Mesenchymal stem cell (in vitro differentiated cells and primary cell): Measurements from ENCODE around the gene MIPEP.

Source experiments
- DNase-seq: peaks from one replicate; pipeline ENCODE4 v3.0.0-alpha.2; 2013
- H2AFZ ChIP-seq: one replicate; pipeline ENCODE4 v1.6.1; 2013; ENCODE audit warnings: low read depth, mild to moderate bottlenecking, control low read depth, inconsistent platforms, low read length, moderate library complexity
- H2AK5ac ChIP-seq: 2 replicates; pipeline ENCODE4 v1.6.1; 2013; ENCODE audit warnings: low read length, moderate library complexity, mild to moderate bottlenecking, inconsistent platforms; ENCODE audit not compliant: severe bottlenecking
- H2BK120ac ChIP-seq: one replicate; pipeline ENCODE4 v1.6.1; 2013; ENCODE audit warnings: low read depth, mild to moderate bottlenecking, inconsistent platforms, low read length, moderate library complexity
- H2BK12ac ChIP-seq, 2 experiments: one replicate each; pipeline ENCODE4 v1.6.1; 2013; ENCODE audit warnings: inconsistent platforms in 2 of 2, low read length in 2 of 2, mild to moderate bottlenecking in 2 of 2, moderate library complexity in 2 of 2, control low read depth in 1 of 2
- H2BK15ac ChIP-seq: one replicate; pipeline ENCODE4 v1.6.1; 2013; ENCODE audit warnings: mild to moderate bottlenecking, low read depth, inconsistent platforms; ENCODE audit not compliant: poor library complexity, severe bottlenecking
- H2BK5ac ChIP-seq: 2 replicates; pipeline ENCODE4 v1.6.1; 2013; ENCODE audit warnings: low read depth, mild to moderate bottlenecking, low read length, control low read depth, inconsistent platforms; ENCODE audit not compliant: poor library complexity, severe bottlenecking
- H3K14ac ChIP-seq, 2 experiments: one replicate each; pipeline ENCODE4 v1.6.1; 2013; ENCODE audit warnings: inconsistent platforms in 2 of 2, low read length in 2 of 2, control low read depth in 1 of 2, mild to moderate bottlenecking in 1 of 2, moderate library complexity in 1 of 2
- H3K18ac ChIP-seq, 2 experiments: one replicate each; pipeline ENCODE4 v1.6.1; 2013; ENCODE audit warnings: inconsistent platforms in 2 of 2, low read length in 2 of 2, control low read depth in 1 of 2, low read depth in 1 of 2, mild to moderate bottlenecking in 1 of 2
- H3K23ac ChIP-seq, 2 experiments: one replicate each; pipeline ENCODE4 v1.6.1; 2013; ENCODE audit warnings: inconsistent platforms in 2 of 2, low read length in 2 of 2, mild to moderate bottlenecking in 2 of 2, moderate library complexity in 2 of 2, control low read depth in 1 of 2
- H3K27ac ChIP-seq: 2 replicates; pipeline ENCODE4 v1.5.1; 2013; ENCODE audit warnings: mild to moderate bottlenecking, moderate library complexity, low read length, control low read depth, inconsistent platforms; ENCODE audit not compliant: poor library complexity, severe bottlenecking
- H3K27me3 ChIP-seq, 2 experiments: 2 replicates each; pipeline versions ENCODE4 v1.6.1 to v1.7.0; 2013; ENCODE audit warnings: low read length in 2 of 2, mild to moderate bottlenecking in 2 of 2, moderate library complexity in 2 of 2, control low read depth in 1 of 2, inconsistent platforms in 1 of 2; ENCODE audit not compliant: control insufficient read depth in 1 of 2, insufficient read depth in 1 of 2
- H3K36me3 ChIP-seq, 2 experiments: 2 replicates each; pipeline versions ENCODE4 v1.6.1 to v1.7.0; 2013; ENCODE audit warnings: low read length in 2 of 2, control low read depth in 1 of 2, inconsistent platforms in 1 of 2, low read depth in 1 of 2, mild to moderate bottlenecking in 1 of 2; ENCODE audit not compliant: insufficient read depth in 2 of 2, control insufficient read depth in 1 of 2
- H3K4ac ChIP-seq, 2 experiments: one replicate each; pipeline ENCODE4 v1.6.1; 2013; ENCODE audit warnings: inconsistent platforms in 2 of 2, low read length in 2 of 2, mild to moderate bottlenecking in 2 of 2, moderate library complexity in 2 of 2, control low read depth in 1 of 2, low read depth in 1 of 2
- H3K4me1 ChIP-seq: 2 replicates; pipeline ENCODE4 v1.6.1; 2013; ENCODE audit warnings: low read depth, low read length, control low read depth; ENCODE audit not compliant: control insufficient read depth, insufficient read depth
- H3K4me2 ChIP-seq: 2 replicates; pipeline ENCODE4 v1.6.1; 2013; ENCODE audit warnings: low read length, mild to moderate bottlenecking, inconsistent platforms; ENCODE audit not compliant: poor library complexity, severe bottlenecking
- H3K4me3 ChIP-seq, 2 experiments: 2 replicates each; pipeline versions ENCODE4 v1.5.1 to v1.7.0; 2013; ENCODE audit warnings: low read length in 2 of 2, mild to moderate bottlenecking in 2 of 2, control low read depth in 1 of 2, low read depth in 1 of 2; ENCODE audit not compliant: insufficient read depth in 1 of 2
- H3K79me1 ChIP-seq: replicated peaks from 2 replicates; pipeline ENCODE4 v1.6.1; 2013; ENCODE audit warnings: mild to moderate bottlenecking, control low read depth, low read length, inconsistent platforms; ENCODE audit not compliant: poor library complexity, severe bottlenecking
- H3K9ac ChIP-seq: 2 replicates; pipeline ENCODE4 v1.7.0; 2013; ENCODE audit warnings: mild to moderate bottlenecking, low read length, moderate library complexity
- H3K9me3 ChIP-seq: 2 replicates; pipeline ENCODE4 v1.7.0; 2013; ENCODE audit warnings: mild to moderate bottlenecking, low read length; ENCODE audit not compliant: control insufficient read depth
- H4K8ac ChIP-seq: one replicate; pipeline ENCODE4 v1.6.1; 2013; ENCODE audit warnings: inconsistent platforms, mild to moderate bottlenecking, low read length, moderate library complexity
- H4K91ac ChIP-seq: one replicate; pipeline ENCODE4 v1.6.1; 2013; ENCODE audit warnings: mild to moderate bottlenecking, low read length, inconsistent platforms
- WGBS: methylation state at CpG from one replicate; pipeline ENCODE4 v1.1.7; 2013; ENCODE audit warnings: mixed read lengths; 5-methylcytosine and 5-hydroxymethylcytosine counted together

The MIPEP gene

DNA sequence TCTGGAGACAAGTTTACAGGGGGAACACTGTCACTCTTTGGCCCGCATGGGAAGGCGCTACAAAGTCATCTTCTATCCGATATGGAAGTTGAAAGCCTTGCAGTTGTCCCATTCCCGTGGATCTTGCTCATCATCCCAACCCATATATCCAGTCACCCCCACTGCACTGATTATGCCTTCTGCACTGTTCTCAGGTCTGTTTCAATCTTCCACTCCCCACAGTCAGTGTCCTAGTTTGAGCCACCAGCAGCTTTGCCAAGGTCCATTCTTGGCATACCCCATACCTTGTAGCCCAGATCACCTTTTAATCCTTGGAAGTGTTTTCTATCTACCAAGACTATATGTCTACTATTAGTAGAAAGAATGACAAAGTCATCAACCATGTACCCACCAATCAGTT is 88.1 kb downstream of the MIPEP start:
- WGBS = 97% methylated on average over 4 of the region's 4 CpGs
- Histone ChIP-seq H4K8ac (no peak overlapping the region), H3K4ac (no peak overlapping the region), H2BK5ac (no peak overlapping the region), H3K4me2 (no peak overlapping the region), H2AFZ (no peak overlapping the region), H2BK15ac (peak overlapping the region; percentile 93), H3K9ac (no peak overlapping the region), H3K4me3 (no peak overlapping the region), H3K23ac (no peak overlapping the region), H3K4me1 (peaks cover 4% of the 10 kb centered on the region), H3K36me3 (peaks cover 0 to 20% of the 10 kb centered on the region in 2 experiments), H2BK120ac (no peak overlapping the region), H3K14ac (no peak overlapping the region), H3K27ac (no peak overlapping the region), H3K18ac (no peak overlapping the region), H2AK5ac (peak overlapping the region; percentile 40), H2BK12ac (peak overlapping the region in 1 of 2 experiments; percentile 28), H3K27me3 (no peaks in the 10 kb centered on the region), H4K91ac (no peak overlapping the region), H3K79me1 (no peaks in the 10 kb centered on the region), H3K9me3 (no peaks in the 10 kb centered on the region)
- DNase-seq = no peak

- no peak overlapping the region for H4K91ac ChIP-seq
- H3K4ac ChIP-seq = no peak overlapping the region
- no CpG with 5 or more reads among the region's 1 CpG for WGBS
- H3K9ac ChIP-seq = no peak overlapping the region
- H3K36me3 ChIP-seq = peaks cover 0 to 10% of the 10 kb centered on the region in 2 experiments
- no peak overlapping the region for H4K8ac ChIP-seq
- peak overlapping the region; percentile 57 for H2BK5ac ChIP-seq
- no peak overlapping the region for H2BK12ac ChIP-seq
- H2BK15ac ChIP-seq = no peak overlapping the region
- H3K79me1 ChIP-seq = no peaks in the 10 kb centered on the region
- H2BK120ac ChIP-seq = no peak overlapping the region
- no peak overlapping the region for H3K4me3 ChIP-seq
- no peaks in the 10 kb centered on the region for H3K9me3 ChIP-seq
- H3K27ac ChIP-seq = peak overlapping the region; percentile 75
- no peak overlapping the region for H2AFZ ChIP-seq
- no peak overlapping the region for H3K4me2 ChIP-seq
- no peaks in the 10 kb centered on the region for H3K27me3 ChIP-seq
- H3K18ac ChIP-seq = no peak overlapping the region
- no peak overlapping the region for H2AK5ac ChIP-seq
- DNase-seq = peak; percentile 29
- no peak overlapping the region for H3K23ac ChIP-seq
- peaks cover 6% of the 10 kb centered on the region for H3K4me1 ChIP-seq
- no peak overlapping the region for H3K14ac ChIP-seq
These were observed 89.3 kb downstream of the MIPEP start for GRCh38 chr13:23799945-23800344.

DNA sequence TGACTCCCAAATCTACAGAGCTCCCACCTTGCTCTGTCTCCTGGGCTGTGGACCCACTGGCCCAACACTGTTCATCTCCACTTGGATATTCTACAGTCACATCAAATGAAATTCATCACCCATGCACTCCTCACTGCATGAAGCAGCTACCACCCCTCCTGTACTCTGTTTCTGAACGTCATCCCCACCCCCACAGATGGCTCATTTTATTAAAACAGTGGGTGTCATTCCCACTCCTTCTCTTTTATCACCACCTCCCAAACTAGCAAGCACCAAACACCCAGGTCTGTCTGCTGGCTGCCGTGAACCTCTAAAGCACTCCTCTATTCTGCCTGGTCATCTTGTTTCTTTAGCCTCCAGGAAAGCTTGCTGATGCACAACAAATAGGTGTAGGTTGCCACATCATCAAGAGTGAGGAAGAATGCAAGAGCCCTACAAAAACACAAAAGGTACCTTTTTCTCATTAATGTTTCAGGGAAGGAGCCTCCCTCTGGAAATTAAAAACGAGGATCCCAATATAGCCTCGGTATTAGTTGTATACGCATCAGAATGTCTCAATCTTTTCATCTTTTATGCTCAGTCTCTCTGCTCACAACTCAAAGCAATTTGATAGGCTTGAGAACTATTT is 91.8 kb downstream of the MIPEP start:
- H3K27me3 ChIP-seq = no peaks in the 10 kb centered on the region
- WGBS = 93% methylated on average over 5 of the region's 5 CpGs
- no peak overlapping the region for H3K27ac ChIP-seq
- H3K18ac ChIP-seq = no peak overlapping the region
- H3K4me1 ChIP-seq = peaks cover 8% of the 10 kb centered on the region
- H3K4me2 ChIP-seq = no peak overlapping the region
- H3K14ac ChIP-seq = no peak overlapping the region
- H3K4me3 ChIP-seq = no peak overlapping the region
- no peak overlapping the region for H3K4ac ChIP-seq
- no peak overlapping the region for H2BK120ac ChIP-seq
- H2BK15ac ChIP-seq = no peak overlapping the region
- H2AK5ac ChIP-seq = peak overlapping the region; percentile 70
- no peak overlapping the region for H4K91ac ChIP-seq
- peaks cover 0 to 5% of the 10 kb centered on the region in 2 experiments for H3K36me3 ChIP-seq
- no peak overlapping the region for H3K23ac ChIP-seq
- H3K9ac ChIP-seq = no peak overlapping the region
- H3K79me1 ChIP-seq = no peaks in the 10 kb centered on the region
- no peak overlapping the region for H2BK5ac ChIP-seq
- DNase-seq = no peak
- H2AFZ ChIP-seq = no peak overlapping the region
- H4K8ac ChIP-seq = no peak overlapping the region
- H2BK12ac ChIP-seq = peak overlapping the region in 1 of 2 experiments; percentile 49
- H3K9me3 ChIP-seq = no peaks in the 10 kb centered on the region

GRCh38 chr13:23796551-23796950 is 92.6 kb downstream of the MIPEP start:
- Histone ChIP-seq H3K27ac (no peak overlapping the region), H2BK15ac (no peak overlapping the region), H3K9me3 (no peaks in the 10 kb centered on the region), H3K4me3 (no peak overlapping the region), H3K4me1 (peaks cover 8% of the 10 kb centered on the region), H3K79me1 (peaks cover 1% of the 10 kb centered on the region), H2BK120ac (no peak overlapping the region), H3K27me3 (no peaks in the 10 kb centered on the region), H3K4ac (no peak overlapping the region), H2AFZ (no peak overlapping the region), H2AK5ac (no peak overlapping the region), H3K36me3 (peaks cover 0 to 5% of the 10 kb centered on the region in 2 experiments), H3K23ac (no peak overlapping the region), H2BK5ac (no peak overlapping the region), H2BK12ac (no peak overlapping the region), H4K91ac (no peak overlapping the region), H3K4me2 (no peak overlapping the region), H3K14ac (no peak overlapping the region), H4K8ac (no peak overlapping the region), H3K9ac (no peak overlapping the region), H3K18ac (no peak overlapping the region)
- WGBS = 53% methylated on average over 2 of the region's 2 CpGs
- DNase-seq = peak; percentile 58
